AG04450 (cell line): Measurements from ENCODE around the gene LTBP2. TPM values are rescaled to one million over a fixed set of nuclear protein-coding genes. Genes with fewer than 3 reads are reported as not detected.

Experiments used
- CTCF ChIA-PET: fragments of 300-600, 350-600 bp; formaldehyde crosslinking; extraction: SDS; loops from one replicate; lab custom pipeline; 2022; ENCODE audit warnings: antibody characterized with exemption, inconsistent platforms; lab: Charles Lee
- POLR2A ChIA-PET: fragments of 350-600 bp; formaldehyde crosslinking; extraction: SDS; loops from one replicate; lab custom pipeline; 2021; ENCODE audit warnings: antibody characterized with exemption, inconsistent platforms; lab: Yijun Ruan, JAX
- DNase-seq: peaks from one replicate; pipeline ENCODE4 v3.0.0-alpha.2; 2011; ENCODE audit warnings: low read depth, low spot score
- H3K27ac ChIP-seq: one replicate; pipeline ENCODE4 v1.5.1; 2012; ENCODE audit warnings: low read depth, low read length, control low read depth
- H3K27me3 ChIP-seq: one replicate; pipeline ENCODE4 v1.6.0; 2012; ENCODE audit warnings: low read length; ENCODE audit not compliant: control insufficient read depth, insufficient read depth
- H3K4me3 ChIP-seq: 2 replicates; pipeline ENCODE4 v1.5.1; 2011; ENCODE audit warnings: mild to moderate bottlenecking, low read depth, low read length, control low read depth
- H3K9me3 ChIP-seq: 2 replicates; pipeline ENCODE4 v1.5.1; 2012; ENCODE audit warnings: low read length; ENCODE audit not compliant: control insufficient read depth, insufficient read depth
- polyA plus RNA-seq: library from polyadenylated mRNA; depleted of rRNA; stranded (reverse); fragments of >200 nt; gene quantifications from 2 replicates; pipeline ENCODE4 v1.2.3, GENCODE V29; 2011
- TF ChIP-seq, protein P1 (sequence below): IDR thresholded peaks from 2 replicates; pipeline ENCODE4 v1.5.1; 2011; ENCODE audit warnings: low read depth, low read length, control low read depth, inconsistent platforms

LTBP2 gene
- polyA plus RNA-seq, 1 experiment = 44.3 TPM

DNA sequence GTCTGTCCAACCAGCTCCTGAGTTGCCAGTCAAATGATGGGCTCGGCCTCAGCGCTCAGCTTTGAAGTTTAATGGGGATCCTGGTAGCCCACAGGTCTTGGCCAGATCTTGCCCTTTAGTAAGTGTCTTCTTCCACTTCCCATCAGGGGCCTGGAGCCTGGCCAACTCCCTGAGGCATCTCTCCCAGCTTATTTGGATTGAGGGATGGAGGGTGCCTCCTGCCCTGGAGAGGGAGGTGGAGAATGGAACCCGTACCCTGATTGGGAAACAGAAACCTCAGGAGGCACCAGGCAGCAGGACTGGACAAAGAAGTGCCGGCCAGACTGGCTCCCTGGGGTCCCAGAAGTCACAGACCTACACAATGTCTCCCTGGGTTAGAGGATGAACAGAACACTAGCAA is 40.5 kb upstream of the LTBP2 start:
- H3K27ac ChIP-seq = no peak overlapping the region
- ChIA-PET CTCF (interaction anchor here (0.6 kb wide), 1 partner anchor 339 kb away, joined by 7 read pairs; no protein-coding TSS in a partner anchor), POLR2A (interaction anchor here (1.2 to 1.3 kb wide), 2 partner anchors 13 to 18 kb away, joined by 3 read pairs; no protein-coding TSS in a partner anchor)
- H3K4me3 ChIP-seq = no peak overlapping the region
- H3K27me3 ChIP-seq = no peaks in the 10 kb centered on the region
- no peaks in the 10 kb centered on the region for H3K9me3 ChIP-seq
- DNase-seq = no peak
- TF ChIP-seq, protein P1, sequence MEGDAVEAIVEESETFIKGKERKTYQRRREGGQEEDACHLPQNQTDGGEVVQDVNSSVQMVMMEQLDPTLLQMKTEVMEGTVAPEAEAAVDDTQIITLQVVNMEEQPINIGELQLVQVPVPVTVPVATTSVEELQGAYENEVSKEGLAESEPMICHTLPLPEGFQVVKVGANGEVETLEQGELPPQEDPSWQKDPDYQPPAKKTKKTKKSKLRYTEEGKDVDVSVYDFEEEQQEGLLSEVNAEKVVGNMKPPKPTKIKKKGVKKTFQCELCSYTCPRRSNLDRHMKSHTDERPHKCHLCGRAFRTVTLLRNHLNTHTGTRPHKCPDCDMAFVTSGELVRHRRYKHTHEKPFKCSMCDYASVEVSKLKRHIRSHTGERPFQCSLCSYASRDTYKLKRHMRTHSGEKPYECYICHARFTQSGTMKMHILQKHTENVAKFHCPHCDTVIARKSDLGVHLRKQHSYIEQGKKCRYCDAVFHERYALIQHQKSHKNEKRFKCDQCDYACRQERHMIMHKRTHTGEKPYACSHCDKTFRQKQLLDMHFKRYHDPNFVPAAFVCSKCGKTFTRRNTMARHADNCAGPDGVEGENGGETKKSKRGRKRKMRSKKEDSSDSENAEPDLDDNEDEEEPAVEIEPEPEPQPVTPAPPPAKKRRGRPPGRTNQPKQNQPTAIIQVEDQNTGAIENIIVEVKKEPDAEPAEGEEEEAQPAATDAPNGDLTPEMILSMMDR = no peak

DNA sequence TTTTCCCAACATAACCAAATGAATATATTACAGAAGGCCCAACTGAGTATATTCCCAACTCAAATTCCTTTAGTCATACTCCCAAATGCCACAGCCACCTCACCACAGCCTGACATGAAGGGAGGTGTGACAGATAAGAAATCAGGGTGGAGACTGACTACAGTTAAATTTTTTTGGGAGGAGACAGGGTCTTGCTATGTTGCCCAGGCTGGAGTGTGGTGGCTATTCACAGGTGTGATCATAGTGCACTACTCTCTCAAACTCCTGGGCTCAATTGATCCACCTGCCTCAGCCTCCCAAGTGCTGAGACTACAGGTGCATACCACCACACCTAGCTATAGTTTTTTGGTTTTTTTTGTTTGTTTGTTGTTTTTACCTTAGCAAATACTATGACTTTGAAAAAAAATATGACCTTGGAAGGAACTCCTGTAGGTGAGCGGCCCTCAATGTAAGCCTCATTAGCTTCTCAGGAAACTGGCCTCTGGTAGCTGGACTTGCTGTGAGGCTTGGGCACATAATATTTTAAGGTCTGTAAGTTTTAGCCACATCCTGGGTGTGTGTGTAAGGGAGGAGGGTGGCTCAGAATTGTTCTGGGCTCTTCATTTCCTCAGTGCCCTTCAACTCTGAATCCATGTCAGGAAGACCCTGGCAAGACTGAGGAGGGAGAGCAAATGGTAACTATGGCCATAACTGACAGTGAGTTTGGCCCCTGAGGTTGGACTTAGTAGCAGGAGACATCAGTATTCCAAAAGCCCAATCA is 39.1 kb upstream of the LTBP2 start:
- CTCF ChIA-PET = interaction anchor here (2.0 kb wide), 1 partner anchor 150 kb away, joined by 4 read pairs; no protein-coding TSS in a partner anchor
- POLR2A ChIA-PET = no interaction called here

DNA sequence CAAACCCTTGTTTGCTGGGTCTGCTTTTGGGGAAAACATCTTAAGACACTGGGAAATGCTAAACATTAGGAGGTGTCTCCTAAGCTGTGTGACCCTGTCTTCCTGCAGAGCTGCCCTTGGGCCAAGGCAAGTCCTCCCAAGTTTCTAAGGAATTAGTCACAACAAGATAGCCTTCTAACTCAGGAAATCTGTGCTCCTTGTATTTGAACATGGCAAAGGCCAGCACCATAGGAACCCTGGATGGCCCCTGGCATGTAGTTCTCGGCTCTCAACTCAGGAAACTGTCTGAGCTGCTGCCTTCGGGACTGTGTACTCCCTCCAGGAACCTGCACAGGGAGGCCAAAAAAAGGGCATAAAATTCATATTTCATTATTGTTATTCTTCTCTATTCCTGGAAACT is 37.6 kb upstream of the LTBP2 start:
- ChIA-PET CTCF (interaction anchor here (0.7 to 2.0 kb wide), 3 partner anchors 38 to 149 kb away, joined by 3 to 4 read pairs (median 3); partner anchors contain the start of gene LTBP2), POLR2A (interaction anchor here (1.1 kb wide), 1 partner anchor 9 kb away, joined by 4 read pairs; no protein-coding TSS in a partner anchor)
- H3K4me3 ChIP-seq = no peak overlapping the region
- no peaks in the 10 kb centered on the region for H3K27me3 ChIP-seq
- no peaks in the 10 kb centered on the region for H3K9me3 ChIP-seq
- DNase-seq = no peak
- TF ChIP-seq, protein P1 = no peak
- H3K27ac ChIP-seq = no peak overlapping the region

More for the DNA sequence above, 39.1 kb upstream of the LTBP2 start:
- Histone ChIP-seq H3K9me3 (no peaks in the 10 kb centered on the region), H3K4me3 (no peak overlapping the region), H3K27me3 (no peaks in the 10 kb centered on the region), H3K27ac (no peak overlapping the region)
- TF ChIP-seq, protein P1 = no peak
- no peak for DNase-seq

DNA sequence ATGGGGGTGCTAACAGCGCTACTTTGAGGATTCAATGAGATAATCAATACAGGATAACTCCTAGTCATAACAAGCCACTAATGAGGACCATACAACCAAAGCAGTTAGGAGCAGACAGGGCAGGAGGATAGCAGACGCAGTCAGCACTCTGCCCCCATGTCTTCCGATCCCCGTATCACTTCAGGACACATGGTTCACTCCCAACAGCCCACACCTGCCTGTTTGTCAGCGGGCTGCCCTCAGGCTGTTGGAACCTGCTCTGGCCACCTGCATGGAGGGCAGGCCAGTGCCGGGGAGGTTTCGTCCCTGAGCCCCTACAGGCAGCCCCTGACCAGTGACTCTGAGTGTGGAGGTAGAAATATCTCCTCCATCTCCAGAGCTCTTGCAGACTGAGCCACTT is 37.1 kb upstream of the LTBP2 start:
- no peak overlapping the region for H3K4me3 ChIP-seq
- H3K27ac ChIP-seq = no peak overlapping the region
- no peaks in the 10 kb centered on the region for H3K9me3 ChIP-seq
- TF ChIP-seq, protein P1 = no peak
- DNase-seq = no peak
- CTCF ChIA-PET = interaction anchor here (2.0 kb wide), 1 partner anchor 148 kb away, joined by 4 read pairs; no protein-coding TSS in a partner anchor
- POLR2A ChIA-PET = no interaction called here
- no peaks in the 10 kb centered on the region for H3K27me3 ChIP-seq

DNA sequence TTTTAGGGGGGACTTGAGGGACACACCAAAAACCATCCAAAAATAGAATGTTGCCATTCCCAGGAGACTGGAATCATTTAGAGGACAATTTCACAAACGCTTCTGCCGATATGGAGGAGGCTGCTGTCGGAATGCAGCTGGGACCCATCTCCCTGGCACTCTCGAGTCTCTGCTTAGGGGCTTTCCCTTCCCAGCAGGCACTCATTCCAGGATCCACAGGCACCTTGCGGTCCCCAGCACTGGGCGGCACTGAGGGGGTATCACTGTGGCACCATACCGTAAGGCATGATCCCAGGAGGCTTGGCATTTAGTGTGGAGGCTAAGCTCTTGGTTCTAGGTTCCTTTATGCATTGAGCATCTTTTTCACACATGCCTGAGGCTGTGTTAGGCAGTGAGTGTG is 36.6 kb upstream of the LTBP2 start:
- Histone ChIP-seq H3K27me3 (no peaks in the 10 kb centered on the region), H3K9me3 (no peaks in the 10 kb centered on the region), H3K4me3 (no peak overlapping the region), H3K27ac (no peak overlapping the region)
- DNase-seq = no peak
- CTCF ChIA-PET = no interaction called here
- TF ChIP-seq, protein P1 = no peak
- POLR2A ChIA-PET = interaction anchor here (0.6 to 0.8 kb wide), 2 partner anchors 28 to 72 kb away, joined by 3 to 4 read pairs; no protein-coding TSS in a partner anchor
